IPS-15b (cell line): Measurements from ENCODE around the gene FABP7.
"Not testable (repeated sequence)": the region's sequence is repeated elsewhere in the genome, so short reads cannot be mapped to it uniquely, and the experiment has no call there.

Experiments used
- H3K27me3 ChIP-seq: one replicate; pipeline ENCODE4 v1.6.1; 2013; ENCODE audit warnings: low read length; ENCODE audit not compliant: control insufficient read depth, insufficient read depth
- H3K36me3 ChIP-seq: one replicate; pipeline ENCODE4 v1.6.1; 2013; ENCODE audit warnings: low read length; ENCODE audit not compliant: control insufficient read depth, insufficient read depth
- H3K4me1 ChIP-seq: one replicate; pipeline ENCODE4 v1.6.1; 2013; ENCODE audit warnings: mild to moderate bottlenecking, low read length; ENCODE audit not compliant: control insufficient read depth, insufficient read depth
- H3K4me3 ChIP-seq: one replicate; pipeline ENCODE4 v1.5.1; 2013; ENCODE audit warnings: low read depth, low read length
- H3K9ac ChIP-seq: one replicate; pipeline ENCODE4 v1.6.1; 2013; ENCODE audit warnings: low read depth, mild to moderate bottlenecking, low read length
- H3K9me3 ChIP-seq: one replicate; pipeline ENCODE4 v1.6.1; 2013; ENCODE audit warnings: mild to moderate bottlenecking, low read length; ENCODE audit not compliant: control insufficient read depth, insufficient read depth

FABP7 gene

DNA sequence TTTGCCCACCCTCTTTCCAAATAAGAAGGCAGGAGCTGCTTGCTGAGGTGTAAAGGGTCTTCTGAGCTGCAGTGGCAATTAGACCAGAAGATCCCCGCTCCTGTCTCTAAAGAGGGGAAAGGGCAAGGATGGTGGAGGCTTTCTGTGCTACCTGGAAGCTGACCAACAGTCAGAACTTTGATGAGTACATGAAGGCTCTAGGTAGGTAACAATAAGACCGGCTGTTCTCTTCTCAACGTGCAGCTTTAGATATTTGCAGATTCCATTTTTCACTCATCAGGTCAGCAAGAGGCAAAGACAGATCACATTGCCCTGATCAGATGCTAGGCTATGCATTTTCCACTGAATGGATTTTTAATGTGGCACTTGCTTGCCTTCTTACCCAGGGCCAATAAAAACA is at the start of gene FABP7:
Gene FABP7, plus strand, starts transcription at position 50 of the 400 bp plus-strand sequence. Its CDS starts 79 bp downstream, at position 129.
- no peaks in the 10 kb centered on the region for H3K9me3 ChIP-seq
- H3K27me3 ChIP-seq: peaks cover 8% of the 10 kb centered on the region
- no peaks in the 10 kb centered on the region for H3K36me3 ChIP-seq
- peaks cover 17% of the 10 kb centered on the region for H3K4me1 ChIP-seq
- H3K9ac ChIP-seq: no peak within 1 kb of the TSS
- H3K4me3 ChIP-seq: peak within 1 kb of the TSS; percentile 30

DNA sequence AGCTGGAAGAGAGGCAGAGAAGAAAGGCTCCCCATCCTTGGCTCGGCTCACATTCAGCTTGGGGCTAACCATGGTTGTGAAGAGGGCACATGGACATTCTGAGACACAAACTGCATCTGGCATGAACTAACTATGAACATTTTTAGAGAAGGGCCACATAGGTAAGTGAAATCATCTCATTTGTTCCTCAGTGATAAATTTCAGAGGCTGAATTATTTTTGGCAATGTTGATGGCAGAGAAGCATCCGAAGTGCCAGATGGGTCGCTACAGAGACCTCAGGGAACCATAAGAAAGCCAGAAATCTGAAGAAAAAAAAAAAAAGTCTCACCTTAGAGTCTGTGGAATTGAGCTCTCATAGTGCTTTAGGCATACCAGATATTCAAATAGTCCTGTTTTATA is 49.2 kb upstream of the FABP7 start:
- Histone ChIP-seq H3K27me3 (no peaks in the 10 kb centered on the region), H3K9me3 (no peaks in the 10 kb centered on the region), H3K4me3 (no peak overlapping the region), H3K9ac (no peak overlapping the region), H3K4me1 (peaks cover 13% of the 10 kb centered on the region), H3K36me3 (no peaks in the 10 kb centered on the region)

DNA sequence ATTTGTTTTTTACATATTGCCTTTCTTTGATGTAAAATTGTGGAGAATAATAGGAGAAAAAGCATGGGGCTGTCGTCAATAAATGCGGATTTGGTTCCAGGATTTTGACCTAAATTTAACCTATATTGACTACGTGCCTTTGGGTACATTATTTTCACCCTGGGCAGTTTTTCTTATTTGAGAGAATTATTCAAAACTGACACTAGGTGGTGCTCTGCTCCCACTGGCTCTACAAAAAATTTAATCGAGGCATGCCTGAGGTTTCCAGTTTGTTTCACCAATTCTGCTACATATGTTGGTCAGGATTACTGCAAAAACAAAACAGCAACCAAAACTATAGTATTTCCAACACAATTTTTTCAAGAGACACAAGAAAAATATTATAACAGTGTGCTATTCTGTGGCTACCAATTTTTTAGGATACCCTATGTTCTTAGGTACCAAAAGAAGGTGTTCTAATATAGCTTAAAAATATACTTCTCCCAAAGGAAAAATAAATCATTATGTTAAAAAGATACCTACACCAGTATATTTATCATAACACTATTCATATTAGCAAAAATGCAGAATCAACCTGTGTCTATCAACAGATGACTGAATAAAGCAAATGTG is 48.6 kb upstream of the FABP7 start:
- Histone ChIP-seq H3K9me3 (no peaks in the 10 kb centered on the region), H3K4me1 (peaks cover 16% of the 10 kb centered on the region), H3K36me3 (no peaks in the 10 kb centered on the region), H3K27me3 (no peaks in the 10 kb centered on the region), H3K4me3 (no peak overlapping the region), H3K9ac (no peak overlapping the region)

DNA sequence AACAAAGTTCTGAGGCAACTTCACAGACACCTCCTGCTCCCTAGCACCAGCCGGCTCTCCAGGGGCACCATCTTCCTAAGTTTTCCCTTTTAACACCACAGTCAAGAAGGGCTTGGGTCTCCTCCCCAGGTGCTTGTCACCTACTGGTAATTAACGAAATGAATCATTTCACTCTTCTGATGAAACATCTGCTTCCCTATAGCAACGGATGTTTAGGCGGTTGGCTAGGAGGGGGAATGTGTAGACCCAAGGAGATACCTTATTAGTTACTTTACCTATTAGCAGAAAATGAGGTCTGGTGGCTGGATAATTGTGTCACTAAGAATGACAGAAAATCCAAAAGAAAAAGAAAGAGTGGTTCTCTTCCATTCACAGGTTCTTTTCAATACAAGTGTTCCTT is 46.3 kb upstream of the FABP7 start:
- Histone ChIP-seq H3K27me3 (no peaks in the 10 kb centered on the region), H3K4me1 (peaks cover 12% of the 10 kb centered on the region), H3K9me3 (no peaks in the 10 kb centered on the region), H3K9ac (no peak overlapping the region), H3K36me3 (no peaks in the 10 kb centered on the region), H3K4me3 (no peak overlapping the region)

- no peak overlapping the region for H3K4me3 ChIP-seq
- H3K36me3 ChIP-seq: no peaks in the 10 kb centered on the region
- peaks cover 12% of the 10 kb centered on the region for H3K4me1 ChIP-seq
- no peaks in the 10 kb centered on the region for H3K27me3 ChIP-seq
- H3K9ac ChIP-seq: no peak overlapping the region
- H3K9me3 ChIP-seq: no peaks in the 10 kb centered on the region
Measured at GRCh38 chr6:122734529-122735395, 44.8 kb upstream of the FABP7 start.

DNA sequence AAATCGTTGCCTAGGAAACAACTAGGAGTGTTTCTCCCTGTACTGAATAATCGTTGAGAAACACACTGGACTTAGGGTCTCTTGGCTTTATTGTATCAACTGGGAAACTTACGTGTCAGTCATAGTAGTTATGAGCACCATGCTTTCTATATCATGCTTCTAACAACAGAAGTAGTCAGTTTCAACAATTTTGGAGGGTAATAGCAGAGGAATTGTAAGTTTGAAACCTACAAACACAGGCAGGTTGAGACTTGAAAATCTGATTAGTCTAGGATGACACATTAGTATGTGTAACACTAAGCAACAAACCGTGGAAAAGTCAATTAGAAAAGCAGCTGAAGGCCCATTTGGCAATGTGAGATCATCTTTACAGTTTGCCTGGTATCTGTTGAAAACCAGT is 43.9 kb upstream of the FABP7 start:
- Histone ChIP-seq H3K4me3 (no peak overlapping the region), H3K9ac (no peak overlapping the region), H3K27me3 (no peaks in the 10 kb centered on the region), H3K36me3 (no peaks in the 10 kb centered on the region), H3K4me1 (peaks cover 12% of the 10 kb centered on the region), H3K9me3 (no peaks in the 10 kb centered on the region)

DNA sequence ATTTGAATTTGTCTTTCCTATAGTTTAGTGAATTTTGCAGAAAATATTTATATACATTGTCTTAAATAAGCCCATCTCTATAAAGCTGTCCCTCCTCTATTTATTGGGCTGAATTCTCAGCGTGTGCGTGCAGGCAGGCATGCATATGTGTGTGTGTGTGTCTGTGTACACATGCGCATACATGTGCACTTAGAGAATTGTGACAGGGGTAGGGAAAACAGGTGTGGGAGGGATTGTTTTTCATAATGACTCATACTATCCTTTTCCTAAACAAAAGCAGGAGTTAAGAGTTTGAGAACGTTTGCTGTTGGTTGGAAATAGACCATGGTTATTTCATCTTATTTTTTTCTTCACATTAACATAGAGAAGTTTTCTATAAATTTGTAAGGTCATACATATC is 43.4 kb upstream of the FABP7 start:
- Histone ChIP-seq H3K4me3 (no peak overlapping the region), H3K27me3 (no peaks in the 10 kb centered on the region)

DNA sequence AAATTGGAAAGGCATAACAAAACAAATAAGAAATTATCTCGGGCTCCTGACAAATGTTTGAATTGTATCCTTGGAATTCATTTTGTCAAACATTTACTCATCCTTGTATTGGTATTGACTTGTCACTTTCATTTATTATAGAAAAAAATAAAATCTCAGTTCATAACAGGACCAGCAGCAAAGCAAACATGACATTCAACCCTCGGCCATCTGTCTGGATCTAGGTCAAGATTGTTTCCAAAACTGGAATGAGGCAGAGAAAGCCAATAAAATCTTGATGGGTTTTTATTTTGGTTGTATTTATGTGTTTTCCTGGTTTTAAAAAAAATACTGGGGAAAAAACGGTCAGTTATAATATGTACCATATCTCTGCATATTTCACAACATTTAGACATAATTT is 42.9 kb upstream of the FABP7 start:
- Histone ChIP-seq H3K4me3 (no peak overlapping the region), H3K4me1 (peaks cover 12% of the 10 kb centered on the region), H3K9ac (no peak overlapping the region), H3K36me3 (no peaks in the 10 kb centered on the region), H3K9me3 (no peaks in the 10 kb centered on the region), H3K27me3 (no peaks in the 10 kb centered on the region)

More for the DNA sequence above, 43.4 kb upstream of the FABP7 start:
- H3K9me3 ChIP-seq: no peaks in the 10 kb centered on the region
- H3K4me1 ChIP-seq: peaks cover 12% of the 10 kb centered on the region
- no peak overlapping the region for H3K9ac ChIP-seq
- no peaks in the 10 kb centered on the region for H3K36me3 ChIP-seq

GRCh38 chr6:122740091-122740490 is 39.4 kb upstream of the FABP7 start:
- H3K4me3 ChIP-seq: no peak overlapping the region
- H3K4me1 ChIP-seq: peaks cover 5% of the 10 kb centered on the region
- no peaks in the 10 kb centered on the region for H3K9me3 ChIP-seq
- no peaks in the 10 kb centered on the region for H3K27me3 ChIP-seq
- no peak overlapping the region for H3K9ac ChIP-seq
- no peaks in the 10 kb centered on the region for H3K36me3 ChIP-seq

DNA sequence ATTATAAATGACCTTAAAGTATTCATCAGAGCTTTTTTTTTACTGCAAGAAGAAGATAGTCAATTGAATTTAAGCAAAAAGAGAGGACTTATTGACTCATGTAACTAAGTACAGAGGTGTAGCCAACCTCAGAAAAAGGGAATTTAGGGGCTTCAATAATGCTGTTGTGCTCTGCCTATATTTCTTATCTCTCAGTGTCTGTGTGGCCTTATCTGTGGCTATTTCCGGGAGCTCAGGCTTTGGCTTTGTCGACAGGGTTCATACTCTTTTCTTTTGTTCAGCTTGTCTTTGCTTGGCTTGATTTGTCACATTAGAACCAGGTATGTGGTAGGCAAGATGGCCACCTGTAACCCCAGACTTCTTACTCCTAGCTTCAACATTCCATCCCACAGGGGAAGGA is 38.6 kb upstream of the FABP7 start:
- Histone ChIP-seq H3K9ac (no peak overlapping the region), H3K27me3 (no peaks in the 10 kb centered on the region), H3K36me3 (no peaks in the 10 kb centered on the region), H3K4me3 (no peak overlapping the region), H3K4me1 (no peaks in the 10 kb centered on the region), H3K9me3 (no peaks in the 10 kb centered on the region)

- not testable (repeated sequence) for H3K36me3 ChIP-seq, H3K9ac ChIP-seq, H3K4me1 ChIP-seq, H3K27me3 ChIP-seq, H3K4me3 ChIP-seq, H3K9me3 ChIP-seq
Measured at GRCh38 chr6:122744247-122744646, 35.3 kb upstream of the FABP7 start.

DNA sequence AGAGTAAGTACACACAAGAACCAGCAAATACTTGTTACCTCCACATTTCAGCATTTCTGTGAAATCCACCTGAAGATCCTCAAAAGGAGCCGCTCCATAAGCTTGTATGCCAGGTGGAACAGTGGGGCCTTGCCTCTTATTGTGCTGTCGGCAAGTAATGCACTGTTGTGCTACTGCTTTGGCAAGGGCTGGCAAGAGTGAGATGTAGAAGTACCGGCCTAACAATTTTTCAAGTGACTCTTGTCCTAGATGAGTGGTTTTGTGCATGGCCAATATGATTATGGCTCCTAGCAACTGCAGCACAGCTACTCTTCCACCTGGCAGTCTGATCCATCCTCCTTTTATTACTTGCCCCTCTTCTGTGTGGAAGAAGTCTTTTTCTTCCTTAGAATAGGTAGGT is 34.7 kb upstream of the FABP7 start:
- H3K9me3 ChIP-seq, H3K4me3 ChIP-seq, H3K27me3 ChIP-seq, H3K36me3 ChIP-seq, H3K9ac ChIP-seq, H3K4me1 ChIP-seq: not testable (repeated sequence)
